SK-N-SH (cell line): Measurements from ENCODE around the gene USP25.

ENCODE experiments used
- CTCF ChIP-seq: fragments of 200-600 bp; sonication (generic); IDR thresholded peaks from 2 replicates; pipeline ENCODE4 v1.6.1; 2017; ENCODE audit warnings: antibody characterized with exemption, mild to moderate bottlenecking, moderate library complexity
- ELF1 ChIP-seq: IDR thresholded peaks from 2 replicates; pipeline ENCODE4 v1.4.0; 2012
- EP300 ChIP-seq, 2 experiments: IDR thresholded peaks; 2 replicates each; pipeline versions ENCODE4 v1.4.0 to v1.6.1; 2012; ENCODE audit warnings: borderline replicate concordance in 1 of 2, low read depth in 1 of 2, low read length in 1 of 2
- POLR2AphosphoS5 ChIP-seq: IDR thresholded peaks from 2 replicates; pipeline ENCODE4 v1.6.1; 2012; ENCODE audit warnings: low read depth, low read length
- RFX5 ChIP-seq: IDR thresholded peaks from 2 replicates; pipeline ENCODE4 v1.6.1; 2012; ENCODE audit warnings: mild to moderate bottlenecking, improper control_type of control experiment, low read length
- RXRA ChIP-seq: IDR thresholded peaks from 2 replicates; pipeline ENCODE4 v1.4.0; 2012; ENCODE audit warnings: low read depth, mild to moderate bottlenecking, borderline replicate concordance
- TCF12 ChIP-seq: IDR thresholded peaks from 2 replicates; pipeline ENCODE4 v1.4.0; 2012
- TEAD4 ChIP-seq: IDR thresholded peaks from 2 replicates; pipeline ENCODE4 v1.4.0; 2012; ENCODE audit warnings: mild to moderate bottlenecking, borderline replicate concordance; ENCODE audit not compliant: insufficient read depth

GRCh38 chr21:15788847-15789523, 59.2 kb downstream of the USP25 start:
- TF ChIP-seq POLR2AphosphoS5 (no peak), RFX5 (no peak), TEAD4 (peak; percentile 49; the same call in 1 of the 2 replicates), CTCF (no peak), EP300 (IDR thresholded peaks at IDR 0.05; ENCODE audit: borderline replicate concordance in 1 of 2, low read depth in 1 of 2, low read length in 1 of 2) (no peak), ELF1 (no peak), RXRA (no peak), TCF12 (peak; percentile 39)
